Left ventricle myocardium inferior (tissue), 1 donor: Measurements from ENCODE around the gene ZBTB46. TPM values are rescaled to one million over a fixed set of nuclear protein-coding genes. Genes with fewer than 3 reads are reported as not detected.
"Not testable (repeated sequence)": the region's sequence is repeated elsewhere in the genome, so short reads cannot be mapped to it uniquely, and the experiment has no call there.

ENCODE experiments used
- DNase-seq: peaks from one replicate; pipeline ENCODE4 v3.0.0-alpha.2; 2020
- H3K27ac ChIP-seq: fragments of 200-600 bp; replicated peaks from 2 replicates; pipeline ENCODE4 v1.8.0; 2021
- H3K27me3 ChIP-seq: fragments of 200-600 bp; 2 replicates; pipeline ENCODE4 v1.8.0; 2021; ENCODE audit warnings: low read depth
- H3K36me3 ChIP-seq: fragments of 200-600 bp; 2 replicates; pipeline ENCODE4 v1.8.0; 2021
- H3K4me1 ChIP-seq: fragments of 200-600 bp; 2 replicates; pipeline ENCODE4 v1.8.0; 2021
- H3K4me3 ChIP-seq: fragments of 200-600 bp; 2 replicates; pipeline ENCODE4 v1.8.0; 2021; ENCODE audit warnings: mild to moderate bottlenecking, moderate library complexity
- H3K9me3 ChIP-seq: fragments of 200-600 bp; replicated peaks from 2 replicates; pipeline ENCODE4 v1.8.0; 2021
- CTCF ChIP-seq: fragments of 200-600 bp; IDR thresholded peaks from 2 replicates; pipeline ENCODE4 v1.8.0; 2021; ENCODE audit warnings: antibody characterized with exemption, mild to moderate bottlenecking, borderline replicate concordance
- intact Hi-C: fragments of 100-400 bp; cut with micrococcal nuclease; formaldehyde crosslinking; loops from one replicate; pipeline ENCODE4 v1.11.0; 2022
- total RNA-seq: library from RNA; stranded (reverse); fragmentation: NEBNext Ultra II Directional; extraction: Animal tissue kit (Norgen Biotek cat#: 25700); gene quantifications from one replicate; pipeline ENCODE4 v1.2.1, GENCODE V29; 2021
- donor health status: DM: no; HTN: yes; CAD: no; lungs with severe emphysema.

ZBTB46 gene
- total RNA-seq, 1 donor from 2014 or later = 13.6 TPM

- Histone ChIP-seq H3K27me3 (no peaks in the 10 kb centered on the region), H3K27ac (no peak overlapping the region), H3K9me3 (no peaks in the 10 kb centered on the region), H3K36me3 (peaks cover 6% of the 10 kb centered on the region), H3K4me3 (no peak overlapping the region), H3K4me1 (peaks cover 31% of the 10 kb centered on the region)
- TF ChIP-seq CTCF = no peak
- DNase-seq = no peak
- intact Hi-C loops = no loop called here
These were observed 53.5 kb downstream of the ZBTB46 start for GRCh38 chr20:63777614-63778013.

GRCh38 chr20:63776875-63777274 is 54.2 kb downstream of the ZBTB46 start:
- H3K36me3 ChIP-seq, H3K4me3 ChIP-seq, H3K27ac ChIP-seq, intact Hi-C loops, H3K9me3 ChIP-seq, DNase-seq, H3K27me3 ChIP-seq: not testable (repeated sequence)
- H3K4me1 ChIP-seq = peaks cover 35% of the 10 kb centered on the region

GRCh38 chr20:63775096-63775978 is 55.7 kb downstream of the ZBTB46 start:
- peak overlapping the region; percentile 15 for H3K4me3 ChIP-seq
- peak; percentile 73 for TF ChIP-seq CTCF
- H3K4me1 ChIP-seq = peaks cover 39% of the 10 kb centered on the region
- no peaks in the 10 kb centered on the region for H3K9me3 ChIP-seq
- intact Hi-C loops = no loop called here
- DNase-seq = no peak
- H3K36me3 ChIP-seq = peaks cover 19% of the 10 kb centered on the region
- no peaks in the 10 kb centered on the region for H3K27me3 ChIP-seq
- H3K27ac ChIP-seq = no peak overlapping the region

- H3K27ac ChIP-seq = no peak overlapping the region
- no peak for TF ChIP-seq CTCF
- H3K4me3 ChIP-seq = no peak overlapping the region
- peaks cover 27% of the 10 kb centered on the region for H3K36me3 ChIP-seq
- no peaks in the 10 kb centered on the region for H3K27me3 ChIP-seq
- intact Hi-C loops = no loop called here
- peaks cover 39% of the 10 kb centered on the region for H3K4me1 ChIP-seq
- DNase-seq = no peak
- no peaks in the 10 kb centered on the region for H3K9me3 ChIP-seq
These were observed 56.8 kb downstream of the ZBTB46 start for GRCh38 chr20:63774306-63774705.

- Histone ChIP-seq H3K4me3 (no peak overlapping the region), H3K36me3 (peaks cover 33% of the 10 kb centered on the region), H3K27me3 (no peaks in the 10 kb centered on the region), H3K9me3 (no peaks in the 10 kb centered on the region), H3K27ac (peak overlapping the region; percentile 59), H3K4me1 (peaks cover 39% of the 10 kb centered on the region)
- DNase-seq = no peak
- TF ChIP-seq CTCF = no peak
- intact Hi-C loops = no loop called here
These were observed 57.4 kb downstream of the ZBTB46 start for GRCh38 chr20:63773571-63774241.
